ENCODE results near the gene GGA1. TPM values are rescaled to one million over a fixed set of nuclear protein-coding genes. Genes with fewer than 3 reads are reported as not detected.

The GGA1 gene
- total and polyA plus RNA-seq, 12 donors: 22.9 to 39.7 (median 26.7) TPM

DNA sequence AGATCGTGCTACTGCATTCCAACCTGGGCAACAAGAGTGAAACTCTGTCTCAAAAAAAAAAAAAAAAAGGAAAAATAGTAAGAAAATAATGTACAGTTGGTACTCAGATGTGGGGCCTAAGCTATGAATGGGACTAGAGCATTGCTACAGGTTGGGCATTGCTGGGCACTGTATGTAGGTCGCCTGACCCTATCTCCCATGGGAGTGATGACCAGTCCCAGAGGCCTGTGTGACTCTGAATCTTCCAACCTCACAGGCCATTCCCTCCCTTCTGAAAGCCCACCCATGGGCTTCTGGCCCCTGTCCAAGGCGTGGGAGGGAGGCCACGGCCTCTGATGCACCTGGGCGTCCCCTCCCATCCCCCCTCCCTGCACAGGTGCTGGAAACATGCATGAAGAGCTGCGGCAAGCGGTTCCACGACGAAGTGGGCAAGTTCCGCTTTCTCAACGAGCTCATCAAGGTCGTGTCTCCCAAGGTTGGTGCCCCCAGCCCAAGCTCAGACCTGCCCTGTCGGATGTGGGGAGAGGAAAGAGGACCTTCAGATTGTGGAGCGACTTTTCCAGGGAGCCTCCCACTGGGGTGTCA lies 9.5 kb downstream of the GGA1 start:
- Histone ChIP-seq H3K27ac (no peak overlapping the region), H3K4me1 (peaks cover 0 to 8% (median under 1%) of the 10 kb centered on the region in 9 donors), H3K36me3 (peaks cover 0 to 95% (median 42%) of the 10 kb centered on the region in 9 donors), H3K27me3 (no peaks in the 10 kb centered on the region), H3K9me3 (no peaks in the 10 kb centered on the region), H3K4me3 (no peak overlapping the region)
- ATAC-seq (no peak), DNase-seq (no peak)
- TF ChIP-seq, protein P1, sequence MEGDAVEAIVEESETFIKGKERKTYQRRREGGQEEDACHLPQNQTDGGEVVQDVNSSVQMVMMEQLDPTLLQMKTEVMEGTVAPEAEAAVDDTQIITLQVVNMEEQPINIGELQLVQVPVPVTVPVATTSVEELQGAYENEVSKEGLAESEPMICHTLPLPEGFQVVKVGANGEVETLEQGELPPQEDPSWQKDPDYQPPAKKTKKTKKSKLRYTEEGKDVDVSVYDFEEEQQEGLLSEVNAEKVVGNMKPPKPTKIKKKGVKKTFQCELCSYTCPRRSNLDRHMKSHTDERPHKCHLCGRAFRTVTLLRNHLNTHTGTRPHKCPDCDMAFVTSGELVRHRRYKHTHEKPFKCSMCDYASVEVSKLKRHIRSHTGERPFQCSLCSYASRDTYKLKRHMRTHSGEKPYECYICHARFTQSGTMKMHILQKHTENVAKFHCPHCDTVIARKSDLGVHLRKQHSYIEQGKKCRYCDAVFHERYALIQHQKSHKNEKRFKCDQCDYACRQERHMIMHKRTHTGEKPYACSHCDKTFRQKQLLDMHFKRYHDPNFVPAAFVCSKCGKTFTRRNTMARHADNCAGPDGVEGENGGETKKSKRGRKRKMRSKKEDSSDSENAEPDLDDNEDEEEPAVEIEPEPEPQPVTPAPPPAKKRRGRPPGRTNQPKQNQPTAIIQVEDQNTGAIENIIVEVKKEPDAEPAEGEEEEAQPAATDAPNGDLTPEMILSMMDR (IDR thresholded peaks at IDR 0.05): no peak
- intact Hi-C loops (cut with DNase I): no loop called here
- WGBS, 2 donors: 89 to 91% methylated on average over 14 of the region's 14 CpGs

DNA sequence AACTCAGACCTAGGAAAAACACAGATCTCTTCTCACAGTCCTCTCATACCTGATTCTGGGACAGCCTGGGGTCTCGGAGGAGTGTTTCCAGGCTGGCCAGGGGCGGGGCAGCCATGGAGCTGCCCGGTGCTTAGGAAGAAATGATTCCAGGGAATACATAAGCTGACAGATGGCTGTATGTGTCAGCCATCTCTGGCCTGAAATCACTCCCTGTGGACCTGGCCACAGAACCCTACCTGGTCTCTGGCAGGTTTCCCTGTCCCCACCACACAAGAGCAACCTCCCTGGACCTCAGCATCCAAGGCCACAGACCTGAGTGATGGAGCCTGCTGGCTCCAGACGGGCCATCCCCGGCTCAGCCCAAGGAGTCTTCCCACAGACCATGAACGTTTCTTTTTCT lies 10.0 kb downstream of the GGA1 start:
- Histone ChIP-seq H3K4me1 (peaks cover 0 to 5% (median 1%) of the 10 kb centered on the region in 9 donors), H3K27me3 (no peaks in the 10 kb centered on the region), H3K27ac (no peak overlapping the region), H3K36me3 (peaks cover 0 to 99% (median 42%) of the 10 kb centered on the region in 9 donors), H3K4me3 (no peak overlapping the region), H3K9me3 (no peaks in the 10 kb centered on the region)
- TF ChIP-seq, protein P1 (IDR thresholded peaks at IDR 0.05): no peak
- 89 to 92% methylated on average over 6 of the region's 6 CpGs for WGBS, 2 donors
- ATAC-seq: no peak
- intact Hi-C loops (cut with DNase I): no loop called here
- DNase-seq: no peak

DNA sequence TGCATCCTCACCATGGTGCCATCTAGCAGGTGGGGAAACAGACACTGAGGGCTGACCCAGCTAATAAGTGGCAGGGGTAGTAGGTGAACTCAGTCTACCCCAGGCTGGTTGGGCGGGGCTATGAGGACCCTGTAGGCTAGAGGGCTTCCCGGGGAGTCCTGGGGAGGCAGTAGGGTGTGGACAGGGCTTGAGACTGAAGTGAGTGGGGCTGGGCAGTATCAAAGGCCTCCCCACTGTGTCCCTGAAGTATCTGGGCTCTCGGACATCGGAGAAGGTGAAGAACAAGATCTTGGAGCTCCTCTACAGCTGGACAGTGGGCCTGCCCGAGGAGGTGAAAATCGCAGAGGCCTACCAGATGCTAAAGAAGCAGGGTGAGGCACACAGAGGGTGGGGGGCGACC lies 11.4 kb downstream of the GGA1 start:
- DNase-seq (no peak), ATAC-seq (no peak)
- Histone ChIP-seq H3K27me3 (no peaks in the 10 kb centered on the region), H3K4me1 (peaks cover 0 to 9% (median 6%) of the 10 kb centered on the region in 9 donors), H3K4me3 (no peak overlapping the region), H3K27ac (no peak overlapping the region), H3K9me3 (no peaks in the 10 kb centered on the region), H3K36me3 (peaks cover 0 to 96% (median 36%) of the 10 kb centered on the region in 9 donors)
- TF ChIP-seq, protein P1 (IDR thresholded peaks at IDR 0.05): no peak
- WGBS, 2 donors: 91 to 92% methylated on average over 7 of the region's 7 CpGs
- intact Hi-C loops (cut with DNase I): loop anchor here in 3 of 10 donors (5.0 to 10.0 kb wide), 3 partner anchors 62 to 245 kb away; no protein-coding TSS in a partner anchor

DNA sequence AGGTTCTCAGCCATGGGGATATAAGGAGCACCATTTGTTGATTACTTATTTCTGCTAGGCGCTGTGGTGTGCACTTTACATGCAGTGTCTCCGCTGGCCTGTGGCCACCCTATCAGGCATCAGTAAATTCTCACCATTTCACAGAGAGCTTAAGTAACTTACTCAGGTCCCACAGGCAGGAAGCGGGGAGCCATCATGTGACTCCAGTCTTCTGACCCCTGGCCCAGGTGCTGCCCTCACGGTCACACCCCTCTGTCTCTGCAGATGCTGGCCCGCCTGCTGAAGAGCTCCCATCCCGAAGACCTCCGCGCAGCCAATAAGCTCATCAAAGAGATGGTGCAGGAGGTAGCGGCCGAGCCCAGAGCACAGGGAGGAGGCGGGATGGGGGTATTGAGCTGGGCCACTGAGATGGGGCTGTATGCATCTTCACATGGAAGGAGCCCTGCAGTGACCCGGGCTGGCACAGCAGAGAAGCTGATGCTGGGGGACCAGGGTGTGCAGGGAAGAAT lies 12.8 kb downstream of the GGA1 start:
- Histone ChIP-seq H3K27ac (no peak overlapping the region), H3K4me1 (peaks cover 7 to 22% (median 15%) of the 10 kb centered on the region in 9 donors), H3K27me3 (no peaks in the 10 kb centered on the region), H3K4me3 (no peak overlapping the region), H3K36me3 (peaks cover 0 to 93% (median 23%) of the 10 kb centered on the region in 9 donors), H3K9me3 (no peaks in the 10 kb centered on the region)
- 92% methylated on average over 12 of the region's 12 CpGs for WGBS, 2 donors
- TF ChIP-seq, protein P1 (IDR thresholded peaks at IDR 0.05): no peak
- DNase-seq (no peak), ATAC-seq (no peak)
- intact Hi-C loops (cut with DNase I): loop anchor here in 3 of 10 donors (5.0 to 10.0 kb wide), 3 partner anchors 61 to 243 kb away; no protein-coding TSS in a partner anchor
